WTC11 (cell line): ENCODE measurements around the gene KCNAB3. TPM values are rescaled to one million over a fixed set of nuclear protein-coding genes. Genes with fewer than 3 reads are reported as not detected.
A peak's percentile ranks its signal among the peaks of the same experiment; 100 is the strongest.

ENCODE experiments used
- AFF4 ChIP-seq: sonication (generic); formaldehyde crosslinking; IDR thresholded peaks from 2 replicates; pipeline ENCODE4 v1.8.1; 2023; ENCODE audit warnings: mild to moderate bottlenecking, missing genetic modification reagents, borderline replicate concordance
- ATF1 ChIP-seq: sonication (generic); formaldehyde crosslinking; IDR thresholded peaks from 2 replicates; pipeline ENCODE4 v1.8.1; 2023; ENCODE audit warnings: mild to moderate bottlenecking, moderate library complexity, missing genetic modification reagents
- ATF2 ChIP-seq: sonication (generic); formaldehyde crosslinking; IDR thresholded peaks from 2 replicates; pipeline ENCODE4 v1.8.1; 2022; ENCODE audit warnings: low read depth, missing genetic modification reagents, borderline replicate concordance
- ATF6 ChIP-seq: sonication (generic); formaldehyde crosslinking; IDR thresholded peaks from 2 replicates; pipeline ENCODE4 v1.8.1; 2023; ENCODE audit warnings: mild to moderate bottlenecking, missing genetic modification reagents
- CREB1 ChIP-seq: sonication (generic); formaldehyde crosslinking; IDR thresholded peaks from 2 replicates; pipeline ENCODE4 v1.8.0; 2023; ENCODE audit warnings: mild to moderate bottlenecking, missing genetic modification reagents
- CREM ChIP-seq: sonication (generic); formaldehyde crosslinking; IDR thresholded peaks from 2 replicates; pipeline ENCODE4 v1.8.1; 2022; ENCODE audit warnings: mild to moderate bottlenecking, missing genetic modification reagents, moderate library complexity
- ELF4 ChIP-seq: sonication (generic); formaldehyde crosslinking; IDR thresholded peaks from 2 replicates; pipeline ENCODE4 v1.8.1; 2022; ENCODE audit warnings: low read depth, mild to moderate bottlenecking, moderate library complexity, missing genetic modification reagents
- FOXJ3 ChIP-seq: sonication (generic); formaldehyde crosslinking; IDR thresholded peaks from 2 replicates; pipeline ENCODE4 v1.9.0; 2021; ENCODE audit warnings: missing genetic modification reagents, mild to moderate bottlenecking, borderline replicate concordance
- FOXK1 ChIP-seq: sonication (generic); formaldehyde crosslinking; IDR thresholded peaks from 2 replicates; pipeline ENCODE4 v1.8.0; 2022; ENCODE audit warnings: mild to moderate bottlenecking, moderate library complexity, missing genetic modification reagents
- JUN ChIP-seq: sonication (generic); formaldehyde crosslinking; IDR thresholded peaks from 2 replicates; pipeline ENCODE4 v1.8.0; 2023; ENCODE audit warnings: mild to moderate bottlenecking, missing genetic modification reagents
- KAT7 ChIP-seq: sonication (generic); formaldehyde crosslinking; IDR thresholded peaks from 2 replicates; pipeline ENCODE4 v1.8.1; 2023; ENCODE audit warnings: missing genetic modification reagents, mild to moderate bottlenecking, borderline replicate concordance
- MAX ChIP-seq: sonication (generic); formaldehyde crosslinking; IDR thresholded peaks from 2 replicates; pipeline ENCODE4 v1.8.0; 2022; ENCODE audit warnings: mild to moderate bottlenecking, missing genetic modification reagents
- MYBL2 ChIP-seq: sonication (generic); formaldehyde crosslinking; IDR thresholded peaks from 2 replicates; pipeline ENCODE4 v1.8.1; 2023; ENCODE audit warnings: mild to moderate bottlenecking, moderate library complexity, missing genetic modification reagents
- NFYB ChIP-seq: sonication (generic); formaldehyde crosslinking; conservative IDR thresholded peaks from 2 replicates; pipeline ENCODE4 v1.8.0; 2022; ENCODE audit warnings: low read depth, missing genetic modification reagents
- NR1H2 ChIP-seq: sonication (generic); formaldehyde crosslinking; IDR thresholded peaks from 2 replicates; pipeline ENCODE4 v1.9.0; 2021; ENCODE audit warnings: mild to moderate bottlenecking, moderate library complexity, missing genetic modification reagents
- NR3C1 ChIP-seq: sonication (generic); formaldehyde crosslinking; conservative IDR thresholded peaks from 2 replicates; pipeline ENCODE4 v1.8.1; 2023; ENCODE audit warnings: low read depth, mild to moderate bottlenecking, missing genetic modification reagents
- PREB ChIP-seq: sonication (generic); formaldehyde crosslinking; IDR thresholded peaks from 2 replicates; pipeline ENCODE4 v1.8.1; 2022; ENCODE audit warnings: mild to moderate bottlenecking, missing genetic modification reagents, moderate library complexity, borderline replicate concordance
- RORB ChIP-seq: fragments of 250-450 bp; sonication (Bioruptor Pico); IDR thresholded peaks from 2 replicates; pipeline ENCODE4 v1.9.0; 2021; ENCODE audit warnings: mild to moderate bottlenecking
- SMAD3 ChIP-seq: sonication (generic); formaldehyde crosslinking; IDR thresholded peaks from 2 replicates; pipeline ENCODE4 v1.8.0; 2022; ENCODE audit warnings: missing genetic modification reagents, mild to moderate bottlenecking, borderline replicate concordance
- STAT6 ChIP-seq: sonication (generic); formaldehyde crosslinking; conservative IDR thresholded peaks from 2 replicates; pipeline ENCODE4 v1.8.1; 2023; ENCODE audit warnings: mild to moderate bottlenecking, low read depth, missing genetic modification reagents, moderate library complexity
- TEAD1 ChIP-seq: sonication (generic); formaldehyde crosslinking; IDR thresholded peaks from 2 replicates; pipeline ENCODE4 v1.8.0; 2022; ENCODE audit warnings: mild to moderate bottlenecking, missing genetic modification reagents
- USF2 ChIP-seq: sonication (generic); formaldehyde crosslinking; IDR thresholded peaks from 2 replicates; pipeline ENCODE4 v1.8.1; 2023; ENCODE audit warnings: mild to moderate bottlenecking, missing genetic modification reagents, moderate library complexity
- ZNF263 ChIP-seq: sonication (generic); formaldehyde crosslinking; IDR thresholded peaks from 2 replicates; pipeline ENCODE4 v1.8.1; 2022; ENCODE audit warnings: low read depth, mild to moderate bottlenecking, moderate library complexity, missing genetic modification reagents
- ZNF425 ChIP-seq: fragments of 250-450 bp; sonication (Bioruptor Pico); conservative IDR thresholded peaks from 2 replicates; pipeline ENCODE4 v1.9.0; 2021; ENCODE audit warnings: mild to moderate bottlenecking
- total RNA-seq: library from RNA; stranded (reverse); gene quantifications from 3 replicates; pipeline ENCODE4 v1.2.3, GENCODE V29; 2021

Gene KCNAB3
- total RNA-seq, 1 experiment from 2014 or later = 3.2 TPM

GRCh38 chr17:7922845-7923628 is 6.6 kb downstream of the KCNAB3 start (continued):
- no peak for TF ChIP-seq ZNF425
- TF ChIP-seq TEAD1 = peak; percentile 59; the same call in 1 of the 2 replicates
- no peak for TF ChIP-seq FOXJ3 (CRISPR knock-in tag)
- no peak for TF ChIP-seq RORB (CRISPR knock-in tag)
- no peak; the same call in 1 of the 2 replicates for TF ChIP-seq MYBL2 (CRISPR knock-in tag)
- TF ChIP-seq MAX (CRISPR knock-in tag) = 0 out of 2 replicates have a peak, but pooled peaks have one; percentile 49
- TF ChIP-seq STAT6 (CRISPR knock-in tag) = no peak
- TF ChIP-seq ZNF263 (CRISPR knock-in tag) = no peak
- TF ChIP-seq AFF4 (CRISPR knock-in tag) = 0 out of 2 replicates have a peak, but pooled peaks have one; percentile 47
- peak; percentile 65; the same call in 1 of the 2 replicates for TF ChIP-seq SMAD3 (CRISPR knock-in tag)
- no peak for TF ChIP-seq ATF2
- no peak for TF ChIP-seq NR1H2 (CRISPR knock-in tag)
- no peak for TF ChIP-seq ELF4 (CRISPR knock-in tag)
- TF ChIP-seq NR3C1 (CRISPR knock-in tag) = no peak
- TF ChIP-seq ATF1 (CRISPR knock-in tag) = no peak
- TF ChIP-seq USF2 (CRISPR knock-in tag) = no peak
- TF ChIP-seq PREB (CRISPR knock-in tag) = no peak
- no peak for TF ChIP-seq JUN
- no peak for TF ChIP-seq KAT7 (CRISPR knock-in tag)
- TF ChIP-seq ATF6 (CRISPR knock-in tag) = no peak
- TF ChIP-seq NFYB = no peak; the same call in 1 of the 2 replicates
- peak; percentile 77 for TF ChIP-seq FOXK1 (CRISPR knock-in tag)
- no peak for TF ChIP-seq CREM
- TF ChIP-seq CREB1 (CRISPR knock-in tag) = no peak
